Mesothelial cell of epicardium (in vitro differentiated cells): ENCODE measurements around the gene EGF. TPM values are rescaled to one million over a fixed set of nuclear protein-coding genes. Genes with fewer than 3 reads are reported as not detected.

Experiments
- DNase-seq, 2 experiments: peaks; one replicate each; pipeline ENCODE4 v3.0.0; 2021; ENCODE audit warnings: low spot score in 2 of 2; ENCODE audit not compliant: unreplicated experiment in 2 of 2
- H3K27ac Mint-ChIP-seq: 2 replicates; pipeline ENCODE4 v1.8.0; 2021; ENCODE audit warnings: mixed read lengths
- H3K27me3 Mint-ChIP-seq: 2 replicates; pipeline ENCODE4 v1.8.0; 2021; ENCODE audit warnings: low read depth, mixed read lengths
- H3K36me3 Mint-ChIP-seq: 2 replicates; pipeline ENCODE4 v1.8.0; 2021; ENCODE audit warnings: mixed read lengths
- H3K4me1 Mint-ChIP-seq: 2 replicates; pipeline ENCODE4 v1.8.0; 2021; ENCODE audit warnings: mixed read lengths
- H3K4me3 Mint-ChIP-seq: 2 replicates; pipeline ENCODE4 v1.8.0; 2021; ENCODE audit warnings: mild to moderate bottlenecking, moderate library complexity, mixed read lengths
- H3K9me3 Mint-ChIP-seq: 2 replicates; pipeline ENCODE4 v1.8.0; 2021; ENCODE audit warnings: mixed read lengths
- CTCF ChIP-seq: fragments of 200-600 bp; sonication (generic); IDR thresholded peaks from one replicate; pipeline ENCODE4 v1.5.0; 2021; ENCODE audit warnings: antibody characterized with exemption; ENCODE audit not compliant: unreplicated experiment
- total RNA-seq: library from RNA; stranded (reverse); gene quantifications from 3 replicates; pipeline ENCODE4 v1.2.1, GENCODE V29; 2021

EGF gene
- total RNA-seq: 1.0 to 2.0 TPM (median 1.3 TPM) in 3 replicates

- Mint-ChIP-seq H3K9me3 (no peaks in the 10 kb centered on the region), H3K4me3 (peak within 1 kb of the TSS; percentile 0), H3K27ac (peak within 1 kb of the TSS; percentile 10), H3K36me3 (no peaks in the 10 kb centered on the region), H3K4me1 (peaks cover 22% of the 10 kb centered on the region), H3K27me3 (no peaks in the 10 kb centered on the region)
- TF ChIP-seq CTCF: no peak
- DNase-seq: no peak
These were observed at the start of gene EGF for GRCh38 chr4:109912706-109913595. TSS of gene EGF (plus strand) at chr4:109912883. CDS start at chr4:109913336, 453 bp downstream.

- Mint-ChIP-seq H3K4me1 (no peaks in the 10 kb centered on the region), H3K4me3 (no peak overlapping the region), H3K36me3 (peaks cover under 1% of the 10 kb centered on the region), H3K9me3 (peaks cover 20% of the 10 kb centered on the region), H3K27ac (no peak overlapping the region), H3K27me3 (no peaks in the 10 kb centered on the region)
- DNase-seq: no peak
- no peak for TF ChIP-seq CTCF
These were observed 48.5 kb upstream of the EGF start for GRCh38 chr4:109864134-109864533.

- H3K4me1 Mint-ChIP-seq: peaks cover 17% of the 10 kb centered on the region
- no peaks in the 10 kb centered on the region for H3K27me3 Mint-ChIP-seq
- H3K9me3 Mint-ChIP-seq: no peaks in the 10 kb centered on the region
- no peak overlapping the region for H3K4me3 Mint-ChIP-seq
- DNase-seq: no peak
- no peak overlapping the region for H3K27ac Mint-ChIP-seq
- H3K36me3 Mint-ChIP-seq: no peaks in the 10 kb centered on the region
- TF ChIP-seq CTCF: no peak
These were observed 42.6 kb upstream of the EGF start for GRCh38 chr4:109870061-109870460.

GRCh38 chr4:109872065-109872464, 40.6 kb upstream of the EGF start:
- Mint-ChIP-seq H3K36me3 (no peaks in the 10 kb centered on the region), H3K4me1 (peaks cover 17% of the 10 kb centered on the region), H3K27ac (no peak overlapping the region), H3K9me3 (no peaks in the 10 kb centered on the region), H3K27me3 (no peaks in the 10 kb centered on the region), H3K4me3 (no peak overlapping the region)
- no peak for DNase-seq
- TF ChIP-seq CTCF: no peak

- peaks cover 17% of the 10 kb centered on the region for H3K4me1 Mint-ChIP-seq
- no peak for TF ChIP-seq CTCF
- no peaks in the 10 kb centered on the region for H3K27me3 Mint-ChIP-seq
- no peak for DNase-seq
- no peak overlapping the region for H3K27ac Mint-ChIP-seq
- no peaks in the 10 kb centered on the region for H3K36me3 Mint-ChIP-seq
- no peaks in the 10 kb centered on the region for H3K9me3 Mint-ChIP-seq
- no peak overlapping the region for H3K4me3 Mint-ChIP-seq
These were observed 39.6 kb upstream of the EGF start for GRCh38 chr4:109872950-109873656.
